ENCODE data around the gene CCDC201.
"Not testable (repeated sequence)": the region's sequence is repeated elsewhere in the genome, so short reads cannot be mapped to it uniquely, and the experiment has no call there.

GRCh38 chr7:45841926-45842717 lies 30.8 kb downstream of the CCDC201 start:
- TF ChIP-seq EP300, CTCF, POLR2A (IDR thresholded peaks at IDR 0.05): not testable (repeated sequence)

Data from tibial nerve (tissue), 4 donors.